Measurements from ENCODE around the gene NDUFA13.

NDUFA13 gene

DNA sequence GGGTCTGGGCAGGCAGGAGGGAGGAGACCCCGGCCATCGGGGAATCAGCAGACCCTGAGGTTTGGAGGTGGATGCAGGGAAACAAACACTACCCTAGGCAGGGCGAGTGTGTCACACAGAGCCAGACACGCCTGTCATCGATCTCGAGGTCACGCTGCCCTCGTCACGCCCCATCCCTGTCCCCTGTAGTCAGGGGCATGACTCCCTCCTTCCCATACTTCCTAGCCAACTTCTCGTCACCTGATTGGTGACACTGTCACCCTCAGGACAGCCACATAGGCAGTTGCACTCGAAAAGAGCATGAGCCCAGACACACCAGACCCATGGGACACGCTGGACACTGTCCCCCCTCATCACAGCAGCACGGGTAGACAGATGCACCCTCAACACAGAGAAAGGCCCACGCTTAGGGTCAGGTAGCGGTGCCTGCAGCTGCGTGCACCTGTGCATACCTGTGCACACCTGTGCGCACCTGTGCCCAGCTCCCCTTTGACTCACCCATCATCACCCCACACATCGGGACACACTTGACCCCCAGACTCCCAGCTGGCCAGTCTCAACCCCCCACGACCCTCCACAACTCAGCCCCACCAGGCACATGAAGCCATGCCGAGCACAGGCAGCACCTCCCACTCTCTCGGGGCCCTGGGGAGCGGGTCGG, 33.9 kb downstream of the NDUFA13 start:
- no peak for DNase-seq

GRCh38 chr19:19550485-19550929, 34.5 kb downstream of the NDUFA13 start:
- DNase-seq: no peak

DNA sequence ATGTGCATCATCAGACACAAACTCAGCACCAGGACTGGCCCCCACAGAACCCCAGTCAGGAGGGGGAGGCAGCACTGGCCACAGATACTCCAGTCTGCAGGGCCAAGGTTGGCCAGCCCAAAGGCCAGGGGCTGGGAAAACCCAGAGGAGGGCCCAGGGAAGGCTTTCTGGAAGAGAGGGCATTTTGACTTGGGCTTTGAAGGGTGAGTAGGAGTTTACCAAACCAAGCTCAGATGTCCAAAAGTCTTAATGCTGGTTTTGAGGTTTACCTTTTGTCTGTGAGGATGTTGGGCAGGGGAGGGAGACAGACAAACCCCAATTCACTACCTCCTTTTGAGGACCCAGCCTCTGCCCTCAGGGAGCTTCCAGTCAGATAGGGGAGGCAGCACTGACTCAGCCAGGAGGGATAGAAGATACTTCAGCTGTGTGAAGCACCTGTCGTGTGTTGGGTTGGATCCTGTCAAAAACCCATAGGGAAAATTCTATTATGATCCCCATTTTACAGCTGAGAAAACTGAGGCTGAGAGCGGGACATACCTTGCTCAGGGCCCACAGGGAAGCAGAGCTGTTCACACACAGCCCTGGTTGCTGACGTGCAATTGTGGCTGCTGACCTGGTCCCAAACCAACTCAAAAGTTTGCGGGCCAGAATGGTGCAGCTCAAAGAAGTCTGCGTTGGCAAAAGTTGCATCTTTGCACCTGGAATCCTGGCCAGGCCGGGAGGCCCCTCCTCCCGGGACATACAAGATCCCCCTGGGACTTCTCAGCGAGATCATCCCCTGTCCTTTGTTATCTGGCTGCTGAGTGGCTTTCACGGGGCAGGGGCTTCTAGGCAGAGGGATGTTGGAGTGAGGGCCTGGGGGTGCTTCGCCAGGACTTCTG, 35.2 kb downstream of the NDUFA13 start:
- DNase-seq: no peak

- no peak for DNase-seq
Observed at GRCh38 chr19:19551853-19552192, 35.8 kb downstream of the NDUFA13 start.

DNA sequence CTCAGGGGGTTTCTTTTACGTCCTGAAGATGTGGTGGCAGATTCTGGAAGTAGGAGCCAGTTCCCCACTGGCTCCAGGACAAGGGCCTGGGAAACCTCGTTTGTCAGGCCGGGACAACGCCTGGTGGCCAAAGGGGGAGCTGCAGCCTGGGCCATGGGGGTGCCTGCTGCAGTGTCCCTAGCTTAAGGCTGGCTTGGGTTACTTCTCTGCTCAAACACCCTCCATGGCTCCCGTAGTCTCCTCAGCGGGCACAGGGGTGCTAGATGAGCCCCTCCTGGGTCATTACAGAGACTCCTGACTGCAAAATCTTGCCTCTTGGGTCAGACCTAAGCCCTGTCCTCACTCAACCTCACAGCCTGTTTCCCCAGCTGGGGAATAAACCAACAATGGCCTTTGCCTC, 36.8 kb downstream of the NDUFA13 start:
- peak; percentile 44 for DNase-seq

GRCh38 chr19:19553670-19554069, 37.6 kb downstream of the NDUFA13 start:
- no peak for DNase-seq

DNA sequence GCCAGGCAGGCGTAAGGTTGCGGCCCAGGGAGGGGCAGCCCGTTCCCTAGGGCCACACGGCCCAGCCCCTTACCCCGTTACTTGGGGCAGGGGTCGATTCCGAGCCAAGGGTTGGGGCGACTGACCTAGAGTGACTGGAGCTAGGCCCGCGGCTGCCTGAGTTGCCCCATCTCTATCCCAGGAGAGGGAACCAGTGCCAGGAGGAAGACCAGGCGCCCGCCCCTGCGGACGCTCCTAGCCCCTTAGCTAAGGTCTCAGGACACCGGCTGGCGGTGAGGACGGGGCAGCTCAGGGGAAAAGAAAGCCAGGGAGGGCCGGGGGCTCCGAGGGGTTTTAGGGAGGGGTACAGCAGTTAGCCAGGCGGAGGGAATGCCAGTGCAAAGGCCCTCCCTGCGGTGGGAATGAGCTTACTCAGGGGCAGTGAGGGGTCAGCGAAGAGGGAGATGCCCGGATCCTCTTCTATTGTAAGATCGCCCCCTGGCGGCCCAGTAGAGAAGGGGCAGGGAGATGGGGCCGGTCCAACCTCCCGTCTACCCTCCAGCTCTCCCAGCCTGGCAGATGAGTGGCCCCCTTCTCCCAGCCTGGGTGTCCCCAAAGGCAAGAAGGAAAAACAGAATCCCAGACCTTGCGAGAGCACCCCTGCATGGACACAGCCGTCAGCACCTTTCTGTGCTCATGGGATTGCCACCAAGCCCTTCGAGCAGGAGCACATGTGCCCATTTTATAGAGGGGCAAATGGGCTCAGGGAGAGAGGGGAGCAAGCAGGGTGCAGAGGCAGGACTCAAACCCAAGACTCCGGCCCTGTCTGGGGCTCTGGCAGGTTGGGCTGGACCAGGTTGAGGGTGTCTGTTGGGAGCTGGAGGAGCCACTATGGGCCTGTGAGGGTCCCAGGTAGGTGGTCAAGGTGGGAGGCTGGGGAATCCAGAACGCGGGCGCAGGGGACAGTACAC, 38.3 kb downstream of the NDUFA13 start:
- peak; percentile 69 for DNase-seq

GRCh38 chr19:19558055-19558454, 42.0 kb downstream of the NDUFA13 start:
- no peak for DNase-seq

DNA sequence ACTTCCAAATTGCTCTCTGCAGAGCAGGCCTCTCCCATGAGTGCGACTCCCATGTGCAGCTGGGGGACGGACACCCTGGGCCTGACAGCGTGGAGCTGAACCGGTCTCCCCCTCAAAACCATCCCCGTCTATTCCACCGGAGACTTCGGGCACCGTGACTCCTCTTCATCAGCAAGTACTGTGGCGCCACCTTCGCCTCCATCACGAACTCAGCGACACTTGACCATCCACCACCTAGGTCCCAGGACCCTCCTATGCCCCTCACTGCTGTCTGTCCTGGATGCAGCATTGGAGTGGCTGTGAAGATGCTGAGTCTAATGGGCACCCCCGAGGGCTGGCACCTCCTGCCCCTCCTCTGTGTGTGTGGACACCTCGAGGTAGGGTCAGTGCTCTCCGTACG, 42.6 kb downstream of the NDUFA13 start:
- no peak for DNase-seq

DNA sequence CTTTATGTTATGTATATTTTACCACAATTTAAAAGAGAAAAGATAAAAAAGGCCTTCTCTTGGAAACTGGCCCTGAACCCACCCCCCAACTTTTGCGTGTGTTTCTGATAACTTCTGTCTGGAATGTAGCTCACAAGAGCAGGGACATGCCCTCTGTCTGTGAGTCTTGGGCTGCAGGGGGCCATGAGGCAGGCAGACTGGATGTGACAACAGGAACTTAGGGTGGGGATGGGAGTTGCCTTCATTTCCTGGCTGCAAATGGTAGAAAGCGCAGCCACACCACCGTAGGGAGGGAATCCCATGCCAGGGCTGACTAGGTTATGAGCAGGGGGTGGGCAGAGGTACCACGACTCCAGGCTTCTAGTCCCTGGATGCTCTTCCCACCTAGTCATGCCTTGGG, 43.9 kb downstream of the NDUFA13 start:
- DNase-seq: no peak

GRCh38 chr19:19561946-19562664, 46.1 kb downstream of the NDUFA13 start:
- DNase-seq: no peak

DNA sequence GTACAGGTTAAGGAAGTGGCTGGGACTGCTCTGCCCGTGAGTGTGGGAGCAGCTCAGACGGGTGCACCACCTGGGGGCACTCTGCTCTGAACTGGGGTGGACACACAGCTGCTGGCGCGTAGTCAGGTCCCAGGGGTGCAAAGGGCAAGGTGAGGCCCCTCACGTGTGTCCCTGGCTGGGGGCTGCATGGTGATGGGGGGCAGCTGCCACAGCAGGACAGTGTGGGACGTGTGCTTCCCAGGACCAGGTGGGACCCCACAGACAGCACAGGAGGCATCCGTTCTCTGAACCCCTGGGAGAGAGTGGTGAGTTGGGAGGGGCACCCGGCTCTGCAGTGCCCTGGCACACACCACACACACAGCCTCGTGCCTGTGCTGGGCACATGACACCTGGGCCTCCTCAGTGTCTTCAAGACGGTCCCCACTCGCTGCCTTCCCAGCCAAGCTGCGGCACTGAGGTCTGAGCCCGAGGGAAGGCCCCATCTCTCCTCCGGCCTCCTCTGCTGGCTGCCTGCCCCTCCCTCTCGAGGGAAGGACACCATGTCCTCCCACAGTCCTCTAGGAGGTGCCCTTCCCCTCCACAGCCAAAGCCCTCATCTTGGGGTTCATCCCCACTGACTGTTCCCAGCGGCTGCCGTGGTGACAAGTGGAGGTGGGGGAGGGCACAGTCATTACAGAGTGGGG, 46.8 kb downstream of the NDUFA13 start:
- peak; percentile 19 for DNase-seq

- no peak for DNase-seq
Observed at GRCh38 chr19:19563348-19563848, 47.4 kb downstream of the NDUFA13 start.

GRCh38 chr19:19566306-19566705, 50.3 kb downstream of the NDUFA13 start:
- DNase-seq: no peak

DNA sequence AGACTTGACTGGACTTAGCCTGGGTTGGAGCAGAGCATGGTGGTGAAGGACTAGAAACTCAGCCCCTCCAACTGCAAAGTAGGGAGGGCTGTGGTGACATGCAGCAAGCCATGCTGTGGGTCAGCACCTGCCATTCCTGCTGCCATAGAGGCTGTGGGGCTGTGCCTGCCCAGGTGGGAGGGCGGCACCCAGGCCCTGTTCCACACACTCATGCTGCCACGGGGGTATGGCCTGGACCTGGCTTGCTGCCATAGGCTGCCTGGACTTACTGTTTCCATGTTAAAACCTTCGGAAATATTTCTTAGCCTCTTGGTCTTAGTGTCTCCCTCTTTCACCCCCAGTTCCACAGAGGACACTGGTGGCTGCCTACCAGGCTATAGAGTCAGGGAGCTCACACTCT, 51.4 kb downstream of the NDUFA13 start:
- no peak for DNase-seq

- DNase-seq: no peak
Observed at GRCh38 chr19:19568802-19569756, 53.1 kb downstream of the NDUFA13 start.

- no peak for DNase-seq
Observed at GRCh38 chr19:19570571-19570970, 54.5 kb downstream of the NDUFA13 start.

DNA sequence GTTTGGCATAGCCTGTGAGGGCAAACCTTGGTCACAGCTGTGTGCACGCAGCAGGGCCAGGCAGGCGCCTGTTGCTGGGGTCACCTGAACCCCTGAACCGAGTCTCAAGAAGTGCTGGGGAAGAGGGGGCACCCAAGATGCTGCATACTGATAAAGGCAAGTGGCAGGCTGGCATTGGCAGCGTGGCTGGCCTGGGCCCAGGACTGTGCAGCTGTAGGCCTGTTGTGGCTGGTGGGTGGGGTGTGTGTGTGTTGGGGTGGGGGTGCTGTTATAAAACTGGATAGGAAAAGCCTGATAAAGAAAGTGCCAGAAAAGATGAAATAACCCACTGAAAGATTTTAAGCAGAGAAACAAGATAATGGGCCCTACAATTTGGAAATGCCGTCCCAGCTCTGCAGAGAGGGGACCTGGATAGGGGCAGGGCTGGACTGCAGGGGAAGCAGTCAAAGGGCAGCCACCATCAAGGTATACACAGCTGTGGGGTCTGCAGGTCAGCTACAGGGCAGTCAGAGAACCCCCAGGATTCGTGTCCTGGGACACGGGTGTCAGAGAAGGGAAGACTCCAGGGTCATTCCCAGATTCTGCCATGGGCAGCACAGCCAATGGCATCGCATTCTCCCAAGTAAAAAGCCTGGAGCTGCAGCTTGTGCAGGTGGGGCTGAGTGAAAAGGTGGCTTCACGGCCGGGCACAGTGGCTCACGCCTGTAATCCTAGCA, 55.2 kb downstream of the NDUFA13 start:
- DNase-seq: no peak

GRCh38 chr19:19575411-19575810, 59.4 kb downstream of the NDUFA13 start:
- DNase-seq: no peak

Measured in activated naive CD4-positive, alpha-beta T cell treated with Interleukin-2 at 50 U/mL for 16 hours (primary cell).